ENCODE data around the gene SRCAP.

- TF ChIP-seq, protein P1, sequence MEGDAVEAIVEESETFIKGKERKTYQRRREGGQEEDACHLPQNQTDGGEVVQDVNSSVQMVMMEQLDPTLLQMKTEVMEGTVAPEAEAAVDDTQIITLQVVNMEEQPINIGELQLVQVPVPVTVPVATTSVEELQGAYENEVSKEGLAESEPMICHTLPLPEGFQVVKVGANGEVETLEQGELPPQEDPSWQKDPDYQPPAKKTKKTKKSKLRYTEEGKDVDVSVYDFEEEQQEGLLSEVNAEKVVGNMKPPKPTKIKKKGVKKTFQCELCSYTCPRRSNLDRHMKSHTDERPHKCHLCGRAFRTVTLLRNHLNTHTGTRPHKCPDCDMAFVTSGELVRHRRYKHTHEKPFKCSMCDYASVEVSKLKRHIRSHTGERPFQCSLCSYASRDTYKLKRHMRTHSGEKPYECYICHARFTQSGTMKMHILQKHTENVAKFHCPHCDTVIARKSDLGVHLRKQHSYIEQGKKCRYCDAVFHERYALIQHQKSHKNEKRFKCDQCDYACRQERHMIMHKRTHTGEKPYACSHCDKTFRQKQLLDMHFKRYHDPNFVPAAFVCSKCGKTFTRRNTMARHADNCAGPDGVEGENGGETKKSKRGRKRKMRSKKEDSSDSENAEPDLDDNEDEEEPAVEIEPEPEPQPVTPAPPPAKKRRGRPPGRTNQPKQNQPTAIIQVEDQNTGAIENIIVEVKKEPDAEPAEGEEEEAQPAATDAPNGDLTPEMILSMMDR (IDR thresholded peaks at IDR 0.05) = no peak
- TF ChIP-seq EZH2 (IDR thresholded peaks at IDR 0.05) = no peak
These were observed 67.9 kb downstream of the SRCAP start for GRCh38 chr16:30766933-30767284.

Measured in neural progenitor cell (in vitro differentiated cells).